Cardiac muscle cell (in vitro differentiated cells and primary cell): Measurements from ENCODE around the gene GREB1. TPM values are rescaled to one million over a fixed set of nuclear protein-coding genes. Genes with fewer than 3 reads are reported as not detected.

Experiments
- DNase-seq, 2 donors: peaks; one replicate each; pipeline versions ENCODE4 v3.0.0 to v3.0.0-alpha.2; 2010 to 2017; ENCODE audit warnings: low read depth in 1 of 2, low spot score in 1 of 2
- H3K27ac ChIP-seq: fragments of 200-600 bp; sonication (generic); 2 replicates; pipeline ENCODE4 v1.5.1; 2016
- H3K27me3 ChIP-seq: fragments of 200-600 bp; sonication (generic); 2 replicates; pipeline ENCODE4 v1.6.0; 2016; ENCODE audit warnings: control low read depth
- H3K36me3 ChIP-seq: fragments of 200-600 bp; sonication (generic); 2 replicates; pipeline ENCODE4 v1.5.1; 2016; ENCODE audit warnings: control low read depth
- H3K4me1 ChIP-seq: fragments of 200-600 bp; sonication (generic); 2 replicates; pipeline ENCODE4 v1.8.1; 2017; ENCODE audit warnings: low read depth, mild to moderate bottlenecking, mixed run types
- H3K4me3 ChIP-seq: fragments of 200-600 bp; sonication (generic); 2 replicates; pipeline ENCODE4 v1.5.1; 2016; ENCODE audit warnings: mild to moderate bottlenecking
- H3K9me3 ChIP-seq: fragments of 200-600 bp; sonication (generic); 2 replicates; pipeline ENCODE4 v1.5.1; 2017; ENCODE audit warnings: low read depth, mild to moderate bottlenecking, control low read depth
- CTCF ChIP-seq: IDR thresholded peaks from 2 replicates; pipeline ENCODE4 v1.5.1; 2012; ENCODE audit warnings: low read depth, mild to moderate bottlenecking, low read length
- polyA plus RNA-seq: library from polyadenylated mRNA; unstranded; fragments of >200 nt; fragmentation: Nextera tagmentation; extraction: Ambion mirVana; gene quantifications from 2 replicates; pipeline ENCODE4 v1.2.1, GENCODE V29; 2016
- total RNA-seq: library from RNA; depleted of rRNA; stranded (reverse); fragments of >200 nt; gene quantifications from 2 replicates; pipeline ENCODE4 v1.2.3, GENCODE V29; 2016

The GREB1 gene
- total and polyA plus RNA-seq, 2 experiments from 2014 or later = 27.1 to 50.5 TPM

- Histone ChIP-seq H3K36me3 (no peaks in the 10 kb centered on the region), H3K4me1 (peaks cover 15% of the 10 kb centered on the region), H3K27ac (peak overlapping the region; percentile 53), H3K9me3 (no peaks in the 10 kb centered on the region), H3K4me3 (no peak overlapping the region), H3K27me3 (no peaks in the 10 kb centered on the region)
- peak; percentile 86 for TF ChIP-seq CTCF
- DNase-seq = peak; percentile 89 to 91
These were observed 154.6 kb downstream of the GREB1 start for GRCh38 chr2:11688222-11689069.

- no peaks in the 10 kb centered on the region for H3K27me3 ChIP-seq
- H3K4me1 ChIP-seq = peaks cover 15% of the 10 kb centered on the region
- no peaks in the 10 kb centered on the region for H3K36me3 ChIP-seq
- no peak for DNase-seq
- H3K4me3 ChIP-seq = no peak overlapping the region
- no peaks in the 10 kb centered on the region for H3K9me3 ChIP-seq
- H3K27ac ChIP-seq = no peak overlapping the region
- TF ChIP-seq CTCF = no peak
These were observed 157.3 kb downstream of the GREB1 start for GRCh38 chr2:11691076-11691660.

Other genes starting within 250 kb of the GREB1 start
- gene ROCK2, start 189.4 kb upstream of the GREB1 start, total RNA-seq = 12.9 and 18.9 TPM in 2 replicates
- gene ROCK2, start 189.4 kb upstream of the GREB1 start, polyA plus RNA-seq = 30.0 and 31.7 TPM in 2 replicates
- gene E2F6, start 67.9 kb upstream of the GREB1 start, total RNA-seq = 22.6 and 27.2 TPM in 2 replicates
- gene E2F6, start 67.9 kb upstream of the GREB1 start, polyA plus RNA-seq = 22.6 and 23.5 TPM in 2 replicates
- gene NTSR2, start 136.2 kb downstream of the GREB1 start, total RNA-seq = not detected in 2 replicates
- not detected in 2 replicates for gene NTSR2, start 136.2 kb downstream of the GREB1 start, polyA plus RNA-seq
- gene LPIN1, start 212.6 kb downstream of the GREB1 start, total RNA-seq = 45.6 and 58.3 TPM in 2 replicates
- 47.0 and 56.6 TPM in 2 replicates for gene LPIN1, start 212.6 kb downstream of the GREB1 start, polyA plus RNA-seq